ENCODE data around the gene SPEM2.

SPEM2 gene

DNA sequence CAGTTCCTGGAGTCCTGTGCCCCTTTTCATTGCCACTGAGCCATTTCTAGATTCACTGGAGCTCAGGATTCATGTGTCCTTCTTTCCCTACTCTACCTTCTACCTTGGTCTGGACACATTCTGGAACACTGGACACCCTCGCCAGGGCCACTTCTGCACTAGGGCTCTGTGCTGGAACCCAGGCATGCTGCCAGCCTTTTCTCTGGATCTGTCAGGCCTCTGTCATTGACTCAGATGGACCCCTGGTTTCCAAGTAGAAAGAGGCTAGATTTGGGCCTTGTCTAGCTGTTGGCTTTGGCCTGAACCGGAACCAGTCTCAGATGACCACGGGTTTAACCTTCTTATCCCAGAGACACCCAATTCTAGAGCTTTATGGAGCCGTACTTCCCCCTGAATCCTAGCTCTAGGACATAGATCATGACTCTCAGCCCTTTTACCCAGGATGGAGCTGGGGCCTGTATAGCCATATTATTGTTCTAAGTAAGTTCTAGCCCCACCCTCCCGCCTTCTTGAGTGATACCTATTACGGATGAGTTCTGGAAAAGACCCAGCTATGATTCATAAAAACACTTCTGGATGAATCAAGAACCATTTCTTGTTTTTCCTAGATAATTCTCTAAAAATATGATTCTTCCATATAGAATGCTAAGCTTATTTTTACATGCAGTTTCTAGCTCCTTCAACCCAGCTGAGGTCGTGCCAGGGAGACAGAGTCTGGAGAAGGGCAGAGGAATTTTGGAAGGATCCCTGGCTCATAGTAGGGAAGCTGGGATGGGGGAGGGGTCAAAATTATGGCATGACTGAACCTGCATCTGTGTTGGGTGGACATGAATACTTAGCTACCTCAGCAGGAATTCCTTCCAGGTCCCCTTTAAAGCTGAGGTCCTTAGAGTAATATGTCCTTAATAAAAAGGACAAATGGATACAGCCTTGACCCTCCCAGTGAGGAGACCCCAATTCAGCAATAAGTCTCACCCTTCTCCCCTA, 18.4 kb downstream of the SPEM2 start:
- peaks cover 28% of the 10 kb centered on the region for H3K4me1 ChIP-seq (ENCODE audit: control insufficient read depth, insufficient read depth, low read length)
- H3K27ac ChIP-seq (ENCODE audit: low read length), result no peak overlapping the region
- peaks cover 63 to 75% of the 10 kb centered on the region in 2 donors for H3K27me3 ChIP-seq (ENCODE audit: control insufficient read depth in 1 of 2, insufficient read depth in 2 of 2, low read length in 2 of 2)

DNA sequence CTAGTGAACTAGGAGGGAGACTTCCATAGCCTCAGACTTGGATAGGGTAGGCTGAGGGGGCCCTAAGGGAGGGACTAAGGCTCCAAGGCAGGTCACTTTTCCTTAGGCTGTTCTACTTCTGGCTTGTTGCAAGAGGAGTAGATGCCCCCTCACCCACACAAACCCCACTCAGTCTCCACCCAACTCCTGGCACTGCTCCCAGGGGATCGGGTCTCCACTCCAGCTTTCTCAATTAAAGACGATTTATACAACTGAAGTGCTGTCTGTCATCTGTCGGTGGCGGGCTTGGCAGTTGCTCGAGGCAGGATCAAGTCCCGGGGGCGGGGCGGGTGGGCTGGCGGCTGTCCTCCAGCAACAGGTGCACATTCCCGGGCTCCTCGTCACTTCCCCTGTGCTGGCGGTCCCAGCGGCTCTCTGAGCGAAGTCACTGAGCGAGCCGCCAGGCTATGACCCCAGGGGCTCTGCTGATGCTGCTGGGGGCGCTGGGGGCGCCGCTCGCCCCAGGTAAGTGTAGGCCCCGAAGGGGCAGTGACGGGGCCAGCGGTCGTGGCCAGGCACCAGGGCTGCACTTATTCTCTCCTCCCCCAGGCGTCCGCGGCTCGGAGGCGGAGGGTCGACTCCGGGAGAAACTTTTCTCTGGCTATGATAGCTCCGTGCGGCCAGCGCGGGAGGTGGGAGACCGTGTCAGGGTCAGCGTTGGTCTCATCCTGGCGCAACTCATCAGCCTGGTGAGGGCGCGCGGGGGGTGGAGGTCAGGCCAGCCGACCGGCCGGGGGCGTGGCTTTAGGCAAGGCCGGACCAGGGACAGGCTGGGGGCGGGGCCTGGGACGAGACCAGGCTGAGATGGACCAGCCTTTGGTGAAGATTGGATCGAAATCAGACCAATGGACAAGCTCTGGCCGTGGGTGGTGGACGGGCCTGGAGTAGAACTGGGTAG, 19.5 kb downstream of the SPEM2 start, which contains the start of gene CHRNB1:
TSS of gene CHRNB1 (plus strand) at position 380 of the 937 bp plus-strand sequence. CDS start at position 447, 67 bp downstream.
- Histone ChIP-seq H3K4me1 (ENCODE audit: control insufficient read depth, insufficient read depth, low read length) (peaks cover 22% of the 10 kb centered on the region), H3K27ac (ENCODE audit: low read length) (no peak within 1 kb of the TSS), H3K27me3 (ENCODE audit: control insufficient read depth in 1 of 2, insufficient read depth in 2 of 2, low read length in 2 of 2) (peaks cover 56 to 64% of the 10 kb centered on the region in 2 donors), H3K9me3 (ENCODE audit: control insufficient read depth in 2 of 2, low read length in 2 of 2) (no peaks in the 10 kb centered on the region), H3K36me3 (ENCODE audit: control insufficient read depth in 2 of 2, insufficient read depth in 2 of 2, low read length in 2 of 2) (no peaks in the 10 kb centered on the region), H3K4me3 (ENCODE audit: low read length in 2 of 2) (peak within 1 kb of the TSS; percentile 19 to 57), H3K9ac (ENCODE audit: low read length in 2 of 2) (no peak within 1 kb of the TSS)

More for the DNA sequence above, 18.4 kb downstream of the SPEM2 start:
- Histone ChIP-seq H3K4me3 (ENCODE audit: low read length in 2 of 2) (no peak overlapping the region), H3K36me3 (ENCODE audit: control insufficient read depth in 2 of 2, insufficient read depth in 2 of 2, low read length in 2 of 2) (no peaks in the 10 kb centered on the region), H3K9me3 (ENCODE audit: control insufficient read depth in 2 of 2, low read length in 2 of 2) (no peaks in the 10 kb centered on the region), H3K9ac (ENCODE audit: low read length in 2 of 2) (no peak overlapping the region)

DNA sequence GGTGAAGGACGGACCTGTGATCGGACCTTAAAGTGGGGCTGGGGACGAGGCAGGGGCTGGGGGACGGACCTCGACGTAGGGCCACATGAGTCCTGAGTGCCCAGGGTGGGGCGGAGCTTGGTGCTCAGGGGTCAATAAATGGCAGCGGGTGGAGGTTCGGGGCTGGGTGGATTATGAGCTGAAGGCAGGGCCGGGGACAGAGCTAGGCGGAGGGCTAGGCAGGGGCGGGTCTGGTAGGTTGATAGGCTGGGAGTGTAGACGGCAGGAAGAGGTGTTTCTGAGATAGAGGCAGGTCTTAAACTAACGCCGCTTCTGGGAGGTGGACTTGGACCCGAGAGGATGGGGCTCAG, 20.2 kb downstream of the SPEM2 start:
- H3K36me3 ChIP-seq (ENCODE audit: control insufficient read depth in 2 of 2, insufficient read depth in 2 of 2, low read length in 2 of 2), result no peaks in the 10 kb centered on the region
- H3K27ac ChIP-seq (ENCODE audit: low read length), result no peak overlapping the region
- H3K9ac ChIP-seq (ENCODE audit: low read length in 2 of 2), result no peak overlapping the region
- no peaks in the 10 kb centered on the region for H3K9me3 ChIP-seq (ENCODE audit: control insufficient read depth in 2 of 2, low read length in 2 of 2)
- H3K4me3 ChIP-seq (ENCODE audit: low read length in 2 of 2), result peak overlapping the region in 1 of 2 donors; percentile 19
- peaks cover 50 to 57% of the 10 kb centered on the region in 2 donors for H3K27me3 ChIP-seq (ENCODE audit: control insufficient read depth in 1 of 2, insufficient read depth in 2 of 2, low read length in 2 of 2)
- H3K4me1 ChIP-seq (ENCODE audit: control insufficient read depth, insufficient read depth, low read length), result peaks cover 15% of the 10 kb centered on the region

DNA sequence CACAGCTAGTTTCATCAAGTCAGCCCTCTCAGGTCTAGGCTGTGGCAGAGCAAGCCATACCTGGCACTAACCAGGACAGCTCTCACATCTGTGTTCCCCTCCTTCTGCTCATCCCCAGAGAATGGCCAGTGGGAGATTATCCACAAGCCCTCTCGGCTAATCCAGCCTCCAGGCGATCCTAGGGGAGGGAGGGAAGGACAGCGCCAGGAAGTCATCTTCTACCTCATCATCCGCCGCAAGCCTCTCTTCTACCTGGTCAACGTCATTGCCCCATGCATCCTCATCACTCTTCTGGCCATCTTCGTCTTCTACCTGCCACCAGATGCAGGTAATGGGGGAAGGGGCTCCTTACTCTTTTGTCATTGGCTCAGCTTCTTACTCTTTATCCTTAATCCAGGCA, 23.0 kb downstream of the SPEM2 start:
- H3K27ac ChIP-seq (ENCODE audit: low read length), result no peak overlapping the region
- no peak overlapping the region for H3K4me3 ChIP-seq (ENCODE audit: low read length in 2 of 2)
- H3K9ac ChIP-seq (ENCODE audit: low read length in 2 of 2), result no peak overlapping the region
- H3K9me3 ChIP-seq (ENCODE audit: control insufficient read depth in 2 of 2, low read length in 2 of 2), result no peaks in the 10 kb centered on the region
- peaks cover 32 to 42% of the 10 kb centered on the region in 2 donors for H3K27me3 ChIP-seq (ENCODE audit: control insufficient read depth in 1 of 2, insufficient read depth in 2 of 2, low read length in 2 of 2)
- no peaks in the 10 kb centered on the region for H3K36me3 ChIP-seq (ENCODE audit: control insufficient read depth in 2 of 2, insufficient read depth in 2 of 2, low read length in 2 of 2)
- peaks cover 12% of the 10 kb centered on the region for H3K4me1 ChIP-seq (ENCODE audit: control insufficient read depth, insufficient read depth, low read length)

DNA sequence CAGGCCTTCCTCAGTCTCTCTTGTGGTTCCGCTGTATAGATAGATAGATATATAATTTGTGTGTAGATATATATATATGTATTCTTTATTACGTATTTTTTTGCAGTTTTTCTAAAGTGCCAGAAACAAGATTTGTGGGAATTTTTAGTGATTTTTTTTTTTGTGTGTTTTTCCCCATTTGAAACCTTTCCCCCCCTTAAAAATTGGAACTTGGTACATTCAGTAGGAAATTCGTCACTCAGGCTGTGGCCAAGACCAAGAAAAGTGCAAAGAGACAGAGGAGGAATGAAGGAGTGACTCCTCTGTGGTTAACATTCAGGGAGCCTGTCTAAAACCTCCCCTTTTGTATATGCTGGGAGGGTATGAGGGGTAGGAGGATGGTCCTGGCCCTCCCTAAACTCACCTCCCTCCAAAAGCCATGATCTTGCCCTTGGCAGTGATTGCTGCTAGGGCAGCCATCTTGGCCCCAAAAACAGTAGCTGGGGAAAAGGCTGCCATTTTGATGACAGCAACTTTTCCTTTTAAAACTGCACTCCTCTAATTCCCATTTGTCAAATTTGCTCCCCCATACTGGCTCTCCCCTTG, 34.6 kb downstream of the SPEM2 start:
- Histone ChIP-seq H3K9me3 (ENCODE audit: control insufficient read depth in 2 of 2, low read length in 2 of 2) (no peaks in the 10 kb centered on the region), H3K4me3 (ENCODE audit: low read length in 2 of 2) (no peak overlapping the region), H3K27ac (ENCODE audit: low read length) (peak overlapping the region; percentile 18), H3K9ac (ENCODE audit: low read length in 2 of 2) (no peak overlapping the region), H3K4me1 (ENCODE audit: control insufficient read depth, insufficient read depth, low read length) (no peaks in the 10 kb centered on the region), H3K36me3 (ENCODE audit: control insufficient read depth in 2 of 2, insufficient read depth in 2 of 2, low read length in 2 of 2) (peaks cover 0 to 6% of the 10 kb centered on the region in 2 donors), H3K27me3 (ENCODE audit: control insufficient read depth in 1 of 2, insufficient read depth in 2 of 2, low read length in 2 of 2) (no peaks in the 10 kb centered on the region)

DNA sequence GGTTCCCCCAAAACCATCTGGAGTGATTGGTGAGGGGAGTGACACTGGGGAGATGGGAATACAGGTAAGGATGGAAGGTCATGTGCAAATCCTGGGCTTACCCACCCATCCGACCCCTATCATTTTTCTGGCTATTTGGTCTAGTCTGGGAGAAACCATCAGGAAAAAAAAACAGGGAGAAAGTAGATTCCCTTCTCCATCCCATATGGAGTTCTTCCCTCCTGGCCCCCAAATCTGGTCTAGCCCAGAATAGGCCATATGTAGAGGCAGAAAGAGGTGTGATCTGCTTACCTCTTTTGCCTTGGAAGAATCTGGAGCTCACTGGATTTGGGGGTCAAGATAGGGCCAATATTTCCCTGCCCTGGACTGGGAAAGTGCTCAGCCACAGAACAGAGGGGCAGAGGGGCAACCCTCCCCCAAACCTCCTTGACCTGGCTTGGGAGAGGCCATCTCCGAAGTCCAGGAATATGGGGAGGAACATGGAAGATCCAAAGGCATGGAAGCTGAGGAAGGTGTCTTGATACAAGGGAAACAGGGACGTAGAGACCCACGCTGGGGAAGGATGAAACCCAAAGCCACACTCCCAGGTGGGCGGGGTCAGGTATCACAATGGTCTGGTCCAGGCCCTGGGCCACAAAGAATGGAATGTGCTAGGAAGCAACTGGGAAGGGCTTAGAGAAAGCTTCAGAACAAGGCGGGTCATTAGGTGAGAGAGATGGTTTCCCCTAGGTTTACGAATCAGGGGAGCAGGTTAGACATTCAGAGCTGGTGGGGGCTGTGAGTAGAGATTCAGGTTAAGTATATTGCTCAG, 35.6 kb downstream of the SPEM2 start:
- Histone ChIP-seq H3K36me3 (ENCODE audit: control insufficient read depth in 2 of 2, insufficient read depth in 2 of 2, low read length in 2 of 2) (peaks cover 0 to 6% of the 10 kb centered on the region in 2 donors), H3K27ac (ENCODE audit: low read length) (no peak overlapping the region)

DNA sequence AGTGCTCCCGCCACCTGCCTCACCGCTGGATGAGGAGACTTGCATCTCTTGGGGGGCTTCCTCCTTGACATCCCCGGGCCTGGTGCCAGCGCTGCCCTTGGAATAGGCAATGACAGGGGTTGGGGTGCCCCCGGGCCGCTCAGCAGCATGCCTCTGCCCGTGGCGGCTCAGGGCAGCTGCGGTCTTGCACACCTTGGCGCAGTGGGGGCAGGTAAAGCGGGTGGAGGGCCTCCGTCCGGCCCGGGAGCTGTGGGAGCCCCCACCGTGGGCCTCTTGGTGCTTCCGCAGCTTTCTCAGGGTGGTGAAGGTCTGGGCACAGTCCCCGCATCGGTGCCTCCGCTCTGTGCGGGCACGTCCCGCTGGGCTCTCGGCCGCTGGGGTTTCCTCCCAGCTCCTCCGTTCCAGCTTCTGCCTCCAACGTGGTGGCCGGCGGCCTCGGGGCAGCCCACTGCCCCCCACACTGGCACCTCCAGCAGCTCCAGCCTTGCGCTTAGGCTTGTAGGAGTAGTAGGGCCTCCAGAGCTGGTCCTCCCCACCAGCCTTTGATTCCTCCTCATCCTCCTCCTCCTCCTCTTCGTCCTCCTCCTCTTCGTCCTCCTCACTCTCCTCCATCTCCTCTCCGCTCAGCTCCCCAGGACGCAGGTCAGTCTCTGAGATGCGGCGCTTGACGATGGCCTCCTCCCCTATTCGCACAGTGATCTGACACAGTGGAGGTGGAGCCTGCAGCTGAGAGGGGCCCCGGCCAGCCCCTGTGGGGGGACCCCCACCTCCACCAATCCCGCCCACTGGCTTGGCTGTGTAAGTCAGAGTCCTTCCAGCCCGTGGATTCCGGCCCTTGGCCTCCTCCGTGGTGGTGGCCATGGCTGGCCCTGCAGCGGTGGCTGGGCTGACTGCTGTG, 37.3 kb downstream of the SPEM2 start:
- no peak overlapping the region for H3K4me3 ChIP-seq (ENCODE audit: low read length in 2 of 2)
- H3K9me3 ChIP-seq (ENCODE audit: control insufficient read depth in 2 of 2, low read length in 2 of 2), result no peaks in the 10 kb centered on the region
- peaks cover 16% of the 10 kb centered on the region for H3K4me1 ChIP-seq (ENCODE audit: control insufficient read depth, insufficient read depth, low read length)
- H3K36me3 ChIP-seq (ENCODE audit: control insufficient read depth in 2 of 2, insufficient read depth in 2 of 2, low read length in 2 of 2), result peaks cover 4 to 9% of the 10 kb centered on the region in 2 donors
- no peaks in the 10 kb centered on the region for H3K27me3 ChIP-seq (ENCODE audit: control insufficient read depth in 1 of 2, insufficient read depth in 2 of 2, low read length in 2 of 2)
- H3K9ac ChIP-seq (ENCODE audit: low read length in 2 of 2), result no peak overlapping the region
- H3K27ac ChIP-seq (ENCODE audit: low read length), result no peak overlapping the region

More for the DNA sequence above, 35.6 kb downstream of the SPEM2 start:
- Histone ChIP-seq H3K4me1 (ENCODE audit: control insufficient read depth, insufficient read depth, low read length) (peaks cover 4% of the 10 kb centered on the region), H3K4me3 (ENCODE audit: low read length in 2 of 2) (no peak overlapping the region), H3K9ac (ENCODE audit: low read length in 2 of 2) (no peak overlapping the region), H3K27me3 (ENCODE audit: control insufficient read depth in 1 of 2, insufficient read depth in 2 of 2, low read length in 2 of 2) (no peaks in the 10 kb centered on the region), H3K9me3 (ENCODE audit: control insufficient read depth in 2 of 2, low read length in 2 of 2) (no peaks in the 10 kb centered on the region)

DNA sequence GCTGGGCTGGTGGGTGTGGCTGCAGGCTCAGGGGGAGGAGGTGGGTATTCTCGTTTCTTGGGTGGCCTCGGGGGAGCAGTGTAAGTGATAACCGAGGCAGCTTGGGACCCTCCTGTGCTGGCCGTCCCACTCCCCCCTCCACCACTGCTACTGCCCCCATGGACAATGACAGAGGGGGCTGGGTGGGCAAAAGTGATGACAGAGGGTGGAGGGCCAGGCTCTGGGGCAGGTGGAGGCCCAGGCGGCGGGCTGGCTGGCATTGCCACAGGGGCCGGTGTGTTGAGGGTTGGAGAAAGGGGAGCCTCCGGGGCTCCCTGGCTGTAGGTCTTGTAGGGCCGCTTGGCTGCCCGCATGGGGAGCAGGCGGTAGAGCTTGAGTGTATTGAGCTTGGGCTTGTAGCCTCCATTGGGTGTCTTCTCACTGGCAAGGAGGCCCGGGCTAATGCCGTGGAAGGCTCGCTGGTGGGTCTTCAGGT, 38.0 kb downstream of the SPEM2 start:
- Histone ChIP-seq H3K27ac (ENCODE audit: low read length) (no peak overlapping the region), H3K9me3 (ENCODE audit: control insufficient read depth in 2 of 2, low read length in 2 of 2) (no peaks in the 10 kb centered on the region), H3K4me1 (ENCODE audit: control insufficient read depth, insufficient read depth, low read length) (peaks cover 18% of the 10 kb centered on the region), H3K36me3 (ENCODE audit: control insufficient read depth in 2 of 2, insufficient read depth in 2 of 2, low read length in 2 of 2) (peaks cover 4 to 9% of the 10 kb centered on the region in 2 donors), H3K27me3 (ENCODE audit: control insufficient read depth in 1 of 2, insufficient read depth in 2 of 2, low read length in 2 of 2) (no peaks in the 10 kb centered on the region), H3K9ac (ENCODE audit: low read length in 2 of 2) (no peak overlapping the region), H3K4me3 (ENCODE audit: low read length in 2 of 2) (no peak overlapping the region)

DNA sequence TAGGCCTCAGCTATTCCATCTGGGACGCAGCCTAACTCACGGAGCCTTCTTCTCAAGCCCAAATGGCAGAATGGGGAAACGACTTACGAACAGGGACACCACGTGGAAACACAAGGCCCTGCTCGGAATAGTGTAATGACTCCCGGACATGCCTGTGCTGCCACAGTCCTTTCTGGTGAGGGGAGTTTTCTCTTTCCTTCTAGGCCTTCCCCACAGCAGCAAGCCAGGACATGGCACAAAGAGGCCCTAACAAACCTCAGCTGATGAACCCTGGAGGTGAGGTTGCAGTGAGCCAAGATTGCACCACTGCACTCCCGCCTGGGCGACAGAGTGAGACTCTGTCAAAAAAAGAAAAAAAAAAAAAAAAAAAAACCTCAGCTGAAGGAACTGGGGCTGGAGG, 38.7 kb downstream of the SPEM2 start:
- no peak overlapping the region for H3K27ac ChIP-seq (ENCODE audit: low read length)
- peaks cover 4 to 9% of the 10 kb centered on the region in 2 donors for H3K36me3 ChIP-seq (ENCODE audit: control insufficient read depth in 2 of 2, insufficient read depth in 2 of 2, low read length in 2 of 2)
- no peaks in the 10 kb centered on the region for H3K9me3 ChIP-seq (ENCODE audit: control insufficient read depth in 2 of 2, low read length in 2 of 2)
- H3K4me1 ChIP-seq (ENCODE audit: control insufficient read depth, insufficient read depth, low read length), result peaks cover 18% of the 10 kb centered on the region
- H3K27me3 ChIP-seq (ENCODE audit: control insufficient read depth in 1 of 2, insufficient read depth in 2 of 2, low read length in 2 of 2), result no peaks in the 10 kb centered on the region
- H3K4me3 ChIP-seq (ENCODE audit: low read length in 2 of 2), result no peak overlapping the region
- no peak overlapping the region for H3K9ac ChIP-seq (ENCODE audit: low read length in 2 of 2)

All from stomach smooth muscle (tissue), 2 donors.